Ovary (tissue), 9 donors: ENCODE measurements around the gene BOLA3. TPM values are rescaled to one million over a fixed set of nuclear protein-coding genes. Genes with fewer than 3 reads are reported as not detected.
"Not testable (repeated sequence)": the region's sequence is repeated elsewhere in the genome, so short reads cannot be mapped to it uniquely, and the experiment has no call there.

ENCODE experiments used
- DNase-seq, 5 donors: peaks; one replicate each; pipeline ENCODE4 v3.0.0-alpha.2; 2019 to 2020
- H3K27ac ChIP-seq, 2 donors: fragments of 200-600 bp; one replicate each; pipeline versions ENCODE4 v1.5.1 to v1.8.0; 2019 to 2022
- H3K27me3 ChIP-seq: fragments of 200-600 bp; one replicate; pipeline ENCODE4 v1.8.0; 2022
- H3K36me3 ChIP-seq: fragments of 200-600 bp; sonication (generic); one replicate; pipeline ENCODE4 v1.5.1; 2019
- H3K4me1 ChIP-seq: one replicate; pipeline ENCODE4 v1.8.1; 2013; ENCODE audit warnings: mild to moderate bottlenecking, moderate library complexity; ENCODE audit not compliant: insufficient read depth
- H3K4me3 ChIP-seq: fragments of 200-600 bp; sonication (generic); one replicate; pipeline ENCODE4 v1.5.1; 2017
- H3K9me3 ChIP-seq, 2 donors: fragments of 200-600 bp in 1 of 2; sonication (generic) in 1 of 2; one replicate each; pipeline versions ENCODE4 v1.5.1 to v1.8.1; 2013 to 2019; ENCODE audit warnings: mild to moderate bottlenecking in 1 of 2, moderate library complexity in 1 of 2
- EP300 ChIP-seq: sonication (generic); formaldehyde crosslinking; IDR thresholded peaks from one replicate; pipeline ENCODE4 v1.6.1; 2017; ENCODE audit warnings: antibody characterized with exemption
- POLR2A ChIP-seq: fragments of 450-650 bp; IDR thresholded peaks from one replicate; pipeline ENCODE4 v1.6.1; 2017; ENCODE audit warnings: antibody characterized with exemption, mild to moderate bottlenecking, moderate library complexity
- WGBS, 3 donors: extraction: QIAGEN DNeasy Blood & Tissue Kit in 1 of 3; methylation state at CpG; one replicate each; pipeline versions ENCODE4 v1.1.5 to v1.1.7; 2013 to 2017; 5-methylcytosine and 5-hydroxymethylcytosine counted together
- intact Hi-C, 4 donors: fragments of 100-400 bp; cut with DNase I; formaldehyde crosslinking; loops; one replicate each; pipeline versions ENCODE4 v1.11.0 to v1.15.1; 2022 to 2023
- polyA plus RNA-seq, 2 donors: library from polyadenylated mRNA; stranded (reverse); fragments of 200-250 nt in 1 of 2; fragments of 350-450 nt in 1 of 2; fragmentation: Illumina TruSeq in 1 of 2; extraction: RNeasy Lipid Tissue Mini Kit (QIAGEN cat#74804) in 1 of 2; gene quantifications; one replicate each; pipeline ENCODE4 v1.2.3, GENCODE V29; 2013 to 2014
- total RNA-seq, 7 donors: library from RNA; depleted of rRNA in 2 of 7; stranded (reverse); fragments of >200 nt in 2 of 7; fragmentation: NEBNext Ultra II Directional in 3 of 7; extraction: Animal tissue kit (Norgen Biotek cat#: 25700) in 3 of 7; gene quantifications; one replicate each; pipeline versions ENCODE4 v1.1.0 to v1.2.4, GENCODE V29; 2016 to 2023
- TF ChIP-seq, protein P1 (sequence below), 3 donors: fragments of 450-650 bp in 2 of 3; fragments of 200-600 bp in 1 of 3; IDR thresholded peaks; one replicate each; pipeline versions ENCODE4 v1.5.1 to v1.8.0; 2016 to 2022; ENCODE audit warnings: antibody characterized with exemption in 3 of 3, mild to moderate bottlenecking in 1 of 3
- donor health status: DM: no; HTN: no; CAD: no; lungs with moderate emphysema.
- donor health status: DM: no; HTN: no; CAD: no.
- donor health status: Bipolar disorder and iron deficiency.
- donor health status: DM: yes; HTN: yes; CAD: no.
- donor health status: DM: no; HTN: no; CAD: no.
- donor health status: DM: yes; HTN: yes; CAD: no.

BOLA3 gene
- total and polyA plus RNA-seq, 9 donors, result 8.2 to 34.4 (median 15.3) TPM

GRCh38 chr2:74188696-74189095 lies 41.0 kb upstream of the BOLA3 start:
- WGBS, 3 donors, result 87 to 90% (median 88%) methylated on average over 3 of the region's 3 CpGs
- Histone ChIP-seq H3K9me3 (no peaks in the 10 kb centered on the region), H3K36me3 (no peaks in the 10 kb centered on the region), H3K27ac (no peak overlapping the region), H3K4me3 (no peak overlapping the region), H3K4me1 (no peaks in the 10 kb centered on the region), H3K27me3 (no peaks in the 10 kb centered on the region)
- TF ChIP-seq POLR2A, result no peak
- TF ChIP-seq, protein P1, sequence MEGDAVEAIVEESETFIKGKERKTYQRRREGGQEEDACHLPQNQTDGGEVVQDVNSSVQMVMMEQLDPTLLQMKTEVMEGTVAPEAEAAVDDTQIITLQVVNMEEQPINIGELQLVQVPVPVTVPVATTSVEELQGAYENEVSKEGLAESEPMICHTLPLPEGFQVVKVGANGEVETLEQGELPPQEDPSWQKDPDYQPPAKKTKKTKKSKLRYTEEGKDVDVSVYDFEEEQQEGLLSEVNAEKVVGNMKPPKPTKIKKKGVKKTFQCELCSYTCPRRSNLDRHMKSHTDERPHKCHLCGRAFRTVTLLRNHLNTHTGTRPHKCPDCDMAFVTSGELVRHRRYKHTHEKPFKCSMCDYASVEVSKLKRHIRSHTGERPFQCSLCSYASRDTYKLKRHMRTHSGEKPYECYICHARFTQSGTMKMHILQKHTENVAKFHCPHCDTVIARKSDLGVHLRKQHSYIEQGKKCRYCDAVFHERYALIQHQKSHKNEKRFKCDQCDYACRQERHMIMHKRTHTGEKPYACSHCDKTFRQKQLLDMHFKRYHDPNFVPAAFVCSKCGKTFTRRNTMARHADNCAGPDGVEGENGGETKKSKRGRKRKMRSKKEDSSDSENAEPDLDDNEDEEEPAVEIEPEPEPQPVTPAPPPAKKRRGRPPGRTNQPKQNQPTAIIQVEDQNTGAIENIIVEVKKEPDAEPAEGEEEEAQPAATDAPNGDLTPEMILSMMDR (IDR thresholded peaks at IDR 0.05), result no peak
- TF ChIP-seq EP300, result no peak
- intact Hi-C loops, result no loop called here
- DNase-seq, result no peak

- Histone ChIP-seq H3K36me3 (no peaks in the 10 kb centered on the region), H3K4me3 (no peak overlapping the region), H3K9me3 (no peaks in the 10 kb centered on the region), H3K27ac (no peak overlapping the region), H3K27me3 (no peaks in the 10 kb centered on the region), H3K4me1 (no peaks in the 10 kb centered on the region)
- WGBS, 3 donors, result 76 to 82% (median 81%) methylated on average over 6 of the region's 6 CpGs
- no peak for TF ChIP-seq POLR2A
- no peak for TF ChIP-seq EP300
- TF ChIP-seq, protein P1 (IDR thresholded peaks at IDR 0.05), result no peak
- intact Hi-C loops, result no loop called here
- DNase-seq, result no peak
These were observed 40.4 kb upstream of the BOLA3 start for GRCh38 chr2:74188018-74188601.

DNA sequence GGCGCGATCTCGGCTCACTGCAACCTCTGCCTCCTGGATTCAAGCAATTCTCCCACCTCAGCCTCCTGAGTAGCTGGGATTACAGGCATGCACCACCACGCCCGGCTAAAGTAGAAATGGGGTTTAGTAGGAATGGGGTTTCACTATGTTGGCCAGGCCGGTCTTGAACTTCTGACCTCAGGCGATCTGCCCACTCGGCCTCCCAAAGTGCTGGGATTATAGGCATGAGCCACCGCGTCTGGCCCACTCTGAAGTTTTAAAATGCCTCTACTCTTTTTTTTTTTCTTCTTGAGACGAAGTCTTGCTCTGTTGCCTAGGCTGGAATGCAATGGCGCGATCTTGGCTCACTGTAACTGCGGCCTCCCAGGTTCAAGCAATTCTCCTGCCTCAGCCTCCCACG lies 39.0 kb upstream of the BOLA3 start:
- H3K9me3 ChIP-seq, H3K27me3 ChIP-seq, H3K36me3 ChIP-seq, H3K27ac ChIP-seq, DNase-seq, H3K4me1 ChIP-seq, intact Hi-C loops, H3K4me3 ChIP-seq: not testable (repeated sequence)
- WGBS, 3 donors, result 92 to 94% (median 94%) methylated on average over 15 of the region's 15 CpGs

GRCh38 chr2:74186038-74186437 lies 38.3 kb upstream of the BOLA3 start:
- Histone ChIP-seq H3K27me3 (no peaks in the 10 kb centered on the region), H3K4me3 (no peak overlapping the region), H3K4me1 (no peaks in the 10 kb centered on the region), H3K9me3 (no peaks in the 10 kb centered on the region), H3K27ac (no peak overlapping the region), H3K36me3 (no peaks in the 10 kb centered on the region)
- WGBS, 3 donors, result 85 to 91% (median 87%) methylated on average over 9 of the region's 9 CpGs
- DNase-seq, result no peak
- TF ChIP-seq, protein P1 (IDR thresholded peaks at IDR 0.05), result no peak
- intact Hi-C loops, result no loop called here

DNA sequence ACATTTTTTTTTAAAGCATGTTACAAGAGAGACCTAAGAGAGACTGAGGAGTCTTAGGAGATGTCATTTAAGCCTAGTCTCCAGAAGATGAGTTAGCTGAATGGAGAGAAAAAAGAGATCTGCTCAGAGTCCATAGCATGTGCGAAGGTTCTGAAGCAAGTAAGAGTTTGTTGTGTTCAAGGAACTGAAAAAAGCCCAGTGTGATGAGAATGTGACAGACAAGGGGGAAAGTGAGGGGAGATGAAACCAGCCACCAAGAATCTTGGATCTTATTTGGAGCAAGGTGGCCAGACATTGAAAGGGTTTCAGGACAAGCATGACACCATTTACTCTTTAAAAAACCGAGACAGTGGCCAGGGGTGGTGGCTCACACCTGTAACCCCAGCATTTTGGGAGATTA lies 36.2 kb upstream of the BOLA3 start:
- no peaks in the 10 kb centered on the region for H3K9me3 ChIP-seq
- WGBS, 3 donors, result 76 to 89% (median 88%) methylated on average over 2 of the region's 2 CpGs
- H3K27ac ChIP-seq, result no peak overlapping the region
- TF ChIP-seq EP300 (no peak), POLR2A (no peak)
- TF ChIP-seq, protein P1 (IDR thresholded peaks at IDR 0.05), result no peak
- H3K4me1 ChIP-seq, result peaks cover 3% of the 10 kb centered on the region
- H3K36me3 ChIP-seq, result no peaks in the 10 kb centered on the region
- no peak overlapping the region for H3K4me3 ChIP-seq
- no peaks in the 10 kb centered on the region for H3K27me3 ChIP-seq
- intact Hi-C loops, result no loop called here
- DNase-seq, result no peak
